ENCODE data around the gene ELOVL1. TPM values are rescaled to one million over a fixed set of nuclear protein-coding genes. Genes with fewer than 3 reads are reported as not detected.

ELOVL1 gene
- total and polyA plus RNA-seq, 2 of the 13 experiments (the other 11 are each of a cell fraction or from before 2014, with no cell fraction given) = 55.2 to 77.4 TPM

GRCh38 chr1:43338001-43338400, 29.8 kb downstream of the ELOVL1 start:
- no peak overlapping the region for H2AFZ ChIP-seq (ENCODE audit: low read length)
- no TSS peak for BruUV-seq (replicated peaks)
- no peak overlapping the region for H3K4me2 ChIP-seq (ENCODE audit: low read depth, low read length)
- no peaks in the 10 kb centered on the region for H3K9me3 ChIP-seq (ENCODE audit: low read length)
- no peak overlapping the region for H3K9ac ChIP-seq (ENCODE audit: insufficient read depth, low read depth, low read length)
- in situ Hi-C loops (cut with HindIII; ENCODE audit: extremely low pct_ligation_motif_present, low pct_unique_long_range_greater_than_20kb) (no loop called here), intact Hi-C loops (cut with micrococcal nuclease; ENCODE audit: unreplicated experiment) (no loop called here)
- H3K27ac ChIP-seq (ENCODE audit: extremely low read length, insufficient read depth, low read length) = no peak overlapping the region
- no peak for TF ChIP-seq ZNF512 (CRISPR knock-in tag; IDR thresholded peaks at IDR 0.05)
- TF ChIP-seq NR2F1 (CRISPR knock-in tag; IDR thresholded peaks at IDR 0.05) = no peak
- TF ChIP-seq IKZF1 (IDR thresholded peaks at IDR 0.05) = no peak
- TF ChIP-seq, protein P1, sequence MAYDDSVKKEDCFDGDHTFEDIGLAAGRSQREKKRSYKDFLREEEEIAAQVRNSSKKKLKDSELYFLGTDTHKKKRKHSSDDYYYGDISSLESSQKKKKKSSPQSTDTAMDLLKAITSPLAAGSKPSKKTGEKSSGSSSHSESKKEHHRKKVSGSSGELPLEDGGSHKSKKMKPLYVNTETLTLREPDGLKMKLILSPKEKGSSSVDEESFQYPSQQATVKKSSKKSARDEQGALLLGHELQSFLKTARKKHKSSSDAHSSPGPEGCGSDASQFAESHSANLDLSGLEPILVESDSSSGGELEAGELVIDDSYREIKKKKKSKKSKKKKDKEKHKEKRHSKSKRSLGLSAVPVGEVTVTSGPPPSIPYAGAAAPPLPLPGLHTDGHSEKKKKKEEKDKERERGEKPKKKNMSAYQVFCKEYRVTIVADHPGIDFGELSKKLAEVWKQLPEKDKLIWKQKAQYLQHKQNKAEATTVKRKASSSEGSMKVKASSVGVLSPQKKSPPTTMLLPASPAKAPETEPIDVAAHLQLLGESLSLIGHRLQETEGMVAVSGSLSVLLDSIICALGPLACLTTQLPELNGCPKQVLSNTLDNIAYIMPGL (CRISPR knock-in tag; IDR thresholded peaks at IDR 0.05; ENCODE audit: borderline replicate concordance in 1 of 2, low read depth in 1 of 2) = no peak
- TF ChIP-seq ZNF629 (CRISPR knock-in tag; conservative IDR thresholded peaks at IDR 0.05) = no peak
- TF ChIP-seq EHMT2 (IDR thresholded peaks at IDR 0.05; ENCODE audit: borderline replicate concordance, low read depth, low read length) = no peak
- TF ChIP-seq PPARG (CRISPR knock-in tag; conservative IDR thresholded peaks at IDR 0.05) = no peak
- TF ChIP-seq FOXK1 (CRISPR knock-in tag; IDR thresholded peaks at IDR 0.05; ENCODE audit: borderline replicate concordance, low read depth) = no peak
- no peak for TF ChIP-seq REST (IDR thresholded peaks at IDR 0.05; ENCODE audit: borderline replicate concordance in 1 of 2, low read depth in 1 of 2, low read length in 2 of 2)
- peaks cover 29% of the 10 kb centered on the region for H3K4me1 ChIP-seq (ENCODE audit: insufficient read depth, low read length)
- ATAC-seq (no peak), FAIRE-seq (no peak), DNase-seq (ENCODE audit: low spot score) (no peak)
- H3K27me3 ChIP-seq (ENCODE audit: control insufficient read depth in 1 of 2, insufficient read depth in 2 of 2, low read length in 2 of 2) = no peaks in the 10 kb centered on the region; a peak in 1 of 5 replicates
- POLR2A ChIA-PET = no interaction called here
- H3K79me2 ChIP-seq (ENCODE audit: insufficient read depth, low read length) = no peaks in the 10 kb centered on the region
- no peaks in the 10 kb centered on the region for H3K36me3 ChIP-seq (replicated peaks in 1 of 2; ENCODE audit: control insufficient read depth in 1 of 2, insufficient read depth in 2 of 2, low read length in 2 of 2)
- no peak overlapping the region for H3K4me3 ChIP-seq (replicated peaks in 1 of 3; ENCODE audit: insufficient read depth in 1 of 3, low read depth in 2 of 3, low read length in 3 of 3)
- CTCF ChIA-PET (ENCODE audit: low intra/inter-chr PET ratio, low total read pairs) = no interaction called here
- 72% methylated on average over 3 of the region's 5 CpGs for WGBS (ENCODE audit: low lambda C conversion rate)
- no peaks in the 10 kb centered on the region for H4K20me1 ChIP-seq (ENCODE audit: insufficient read depth, low read length)
